Esophagus muscularis mucosa (tissue), 4 donors: ENCODE results near the gene ANO4.
"Not testable (repeated sequence)": the region's sequence is repeated elsewhere in the genome, so short reads cannot be mapped to it uniquely, and the experiment has no call there.

Experiments
- EP300 ChIP-seq: sonication (generic); formaldehyde crosslinking; IDR thresholded peaks from one replicate; pipeline ENCODE4 v1.6.1; 2017; ENCODE audit warnings: antibody characterized with exemption
- POLR2AphosphoS5 ChIP-seq, 2 donors: sonication (generic); formaldehyde crosslinking; IDR thresholded peaks; one replicate each; pipeline ENCODE4 v1.6.1; 2017; ENCODE audit warnings: antibody characterized with exemption in 2 of 2
- TF ChIP-seq, protein P1 (sequence below), 3 experiments: fragments of 200-600 bp in 2 of 3; fragments of 450-650 bp in 1 of 3; sonication (generic) in 2 of 3; IDR thresholded peaks; one replicate each; pipeline ENCODE4 v1.5.1; 2017 to 2019; ENCODE audit warnings: antibody characterized with exemption in 3 of 3, mild to moderate bottlenecking in 2 of 3, moderate library complexity in 1 of 3

DNA sequence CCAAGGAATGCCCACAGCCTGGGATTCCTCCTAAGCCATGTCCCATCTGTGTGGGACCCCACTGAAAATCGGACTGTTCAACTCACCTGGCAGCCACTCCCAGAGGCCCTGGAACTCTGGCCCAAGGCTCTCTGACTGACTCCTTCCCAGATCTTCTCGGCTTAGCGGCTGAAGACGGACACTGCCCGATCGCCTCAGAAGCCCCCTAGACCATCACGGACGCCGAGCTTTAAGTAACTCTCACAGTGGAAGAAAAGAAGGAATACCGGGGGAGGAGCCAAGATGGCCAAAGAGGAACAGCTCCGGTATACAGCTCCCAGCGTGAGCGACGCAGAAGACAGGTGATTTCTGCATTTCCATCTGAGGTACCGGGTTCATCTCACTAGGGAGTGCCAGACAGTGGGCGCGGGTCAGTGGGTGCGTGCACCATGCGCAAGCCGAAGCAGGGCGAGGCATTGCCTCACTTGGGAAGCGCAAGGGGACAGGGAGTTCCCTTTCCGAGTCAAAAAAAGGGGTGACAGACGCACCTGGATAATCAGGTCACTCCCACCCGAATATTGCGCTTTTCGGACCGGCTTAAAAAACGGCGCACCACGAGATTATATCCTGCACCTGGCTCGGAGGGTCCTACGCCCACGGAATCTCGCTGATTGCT is 351.3 kb downstream of the ANO4 start:
- TF ChIP-seq, protein P1, sequence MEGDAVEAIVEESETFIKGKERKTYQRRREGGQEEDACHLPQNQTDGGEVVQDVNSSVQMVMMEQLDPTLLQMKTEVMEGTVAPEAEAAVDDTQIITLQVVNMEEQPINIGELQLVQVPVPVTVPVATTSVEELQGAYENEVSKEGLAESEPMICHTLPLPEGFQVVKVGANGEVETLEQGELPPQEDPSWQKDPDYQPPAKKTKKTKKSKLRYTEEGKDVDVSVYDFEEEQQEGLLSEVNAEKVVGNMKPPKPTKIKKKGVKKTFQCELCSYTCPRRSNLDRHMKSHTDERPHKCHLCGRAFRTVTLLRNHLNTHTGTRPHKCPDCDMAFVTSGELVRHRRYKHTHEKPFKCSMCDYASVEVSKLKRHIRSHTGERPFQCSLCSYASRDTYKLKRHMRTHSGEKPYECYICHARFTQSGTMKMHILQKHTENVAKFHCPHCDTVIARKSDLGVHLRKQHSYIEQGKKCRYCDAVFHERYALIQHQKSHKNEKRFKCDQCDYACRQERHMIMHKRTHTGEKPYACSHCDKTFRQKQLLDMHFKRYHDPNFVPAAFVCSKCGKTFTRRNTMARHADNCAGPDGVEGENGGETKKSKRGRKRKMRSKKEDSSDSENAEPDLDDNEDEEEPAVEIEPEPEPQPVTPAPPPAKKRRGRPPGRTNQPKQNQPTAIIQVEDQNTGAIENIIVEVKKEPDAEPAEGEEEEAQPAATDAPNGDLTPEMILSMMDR (IDR thresholded peaks at IDR 0.05): not testable (repeated sequence)
- not testable (repeated sequence) for TF ChIP-seq EP300; POLR2AphosphoS5 (IDR thresholded peaks at IDR 0.05)
